ENCODE results near the gene ACTRT3.

DNA sequence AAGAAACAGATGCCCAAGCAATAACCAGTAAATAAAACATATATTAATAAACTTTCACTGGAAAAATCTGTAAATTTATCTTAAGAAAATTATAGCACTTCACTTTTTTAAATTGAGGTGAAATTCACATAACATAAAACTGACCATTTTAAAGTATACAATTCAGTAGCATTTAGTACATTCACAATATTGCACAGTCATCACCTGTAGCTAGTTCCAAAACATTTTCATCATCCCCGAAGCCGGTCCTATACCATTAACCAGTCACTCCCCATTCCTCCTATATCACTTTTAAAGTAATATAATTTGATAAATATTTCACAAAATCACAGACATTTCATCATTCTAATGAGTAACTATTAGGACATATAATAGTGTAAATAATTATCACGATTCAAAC lies 35.3 kb upstream of the ACTRT3 start:
- TF ChIP-seq CTCF (IDR thresholded peaks at IDR 0.05) (no peak), POLR2A (IDR thresholded peaks at IDR 0.05) (no peak)

Data from stomach (tissue), 4 donors.